Activated B cell treated with CpG ODN at 0.5 μM for 24 hours (primary cell): ENCODE measurements around the gene CD28. TPM values are rescaled to one million over a fixed set of nuclear protein-coding genes. Genes with fewer than 3 reads are reported as not detected.

Experiments used
- ATAC-seq: fragments of 200-7000 bp; cut with Tn5 transposase; one replicate; pipeline ENCODE4 v1.10.0; 2021; ENCODE audit warnings: low read depth, mild to moderate bottlenecking, moderate library complexity
- CTCF ChIA-PET: fragments of 350-600 bp; sonication (Branson Sonifier 250); formaldehyde crosslinking; loops from one replicate; lab custom pipeline; 2021; ENCODE audit warnings: antibody characterized with exemption; lab: Charles Lee
- POLR2A ChIA-PET: fragments of 350-600 bp; sonication (Branson Sonifier 250); formaldehyde crosslinking; loops from one replicate; lab custom pipeline; 2021; ENCODE audit warnings: antibody characterized with exemption; lab: Charles Lee
- DNase-seq: peaks from one replicate; pipeline ENCODE4 v3.0.0; 2022
- H3K27ac Mint-ChIP-seq: one replicate; pipeline ENCODE4 v1.8.0; 2020; ENCODE audit warnings: mixed read lengths
- H3K27me3 Mint-ChIP-seq: one replicate; pipeline ENCODE4 v1.8.0; 2021; ENCODE audit warnings: mixed read lengths
- H3K36me3 Mint-ChIP-seq: one replicate; pipeline ENCODE4 v1.8.0; 2021; ENCODE audit warnings: low read depth, mixed read lengths
- H3K4me1 Mint-ChIP-seq: one replicate; pipeline ENCODE4 v1.8.0; 2021; ENCODE audit warnings: mixed read lengths
- H3K4me3 Mint-ChIP-seq: one replicate; pipeline ENCODE4 v1.8.0; 2020; ENCODE audit warnings: mild to moderate bottlenecking, mixed read lengths
- H3K9me3 Mint-ChIP-seq: one replicate; pipeline ENCODE4 v1.8.0; 2020; ENCODE audit warnings: mixed read lengths
- intact Hi-C: fragments of 100-400 bp; cut with micrococcal nuclease; formaldehyde crosslinking; loops from one replicate; pipeline ENCODE4 v1.15.1; 2024
- total RNA-seq: library from RNA; stranded (reverse); gene quantifications from 2 replicates; pipeline ENCODE4 v1.2.3, GENCODE V29; 2022
- TF ChIP-seq, protein P1 (sequence below): fragments of 200-600 bp; IDR thresholded peaks from one replicate; pipeline ENCODE4 v1.8.0; 2022; ENCODE audit warnings: antibody characterized with exemption, mild to moderate bottlenecking

The CD28 gene
- total RNA-seq, 1 donor from 2014 or later, result not detected

DNA sequence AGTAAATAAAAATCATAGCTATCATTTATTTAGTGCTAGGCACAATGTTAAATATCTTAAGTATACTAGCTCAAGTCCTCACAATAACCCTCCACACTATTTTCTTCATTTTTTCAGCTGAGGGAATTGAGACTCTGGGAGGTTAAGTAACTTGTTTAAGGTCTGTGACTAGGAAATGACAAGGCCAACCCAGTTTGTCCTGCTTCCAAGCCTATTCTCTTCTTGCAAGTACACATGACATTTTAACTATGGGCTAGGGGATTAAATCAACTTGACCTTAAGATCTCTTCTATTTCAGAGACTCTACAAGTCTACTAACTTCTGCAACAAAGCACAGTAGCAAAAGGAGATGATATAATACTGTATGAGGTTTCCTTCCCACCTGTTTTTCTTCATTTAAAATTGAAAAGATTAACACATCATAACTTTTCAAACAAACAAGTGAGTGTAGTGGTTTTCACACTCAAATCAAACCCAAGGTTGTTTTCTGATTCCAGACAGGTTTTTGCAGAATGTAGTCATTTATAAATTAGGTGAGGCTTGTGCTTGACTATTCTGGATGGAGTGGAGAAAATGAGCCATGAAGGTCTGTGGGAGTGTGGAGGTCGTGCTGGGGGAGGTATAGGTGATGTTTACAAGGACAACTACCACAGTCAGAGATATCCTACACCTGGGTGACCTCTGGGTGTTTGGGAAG, 57.0 kb downstream of the CD28 start:
- no peaks in the 10 kb centered on the region for H3K36me3 Mint-ChIP-seq
- intact Hi-C loops, result no loop called here
- DNase-seq (no peak), ATAC-seq (no peak)
- H3K27me3 Mint-ChIP-seq, result peaks cover 15% of the 10 kb centered on the region
- CTCF ChIA-PET, result no interaction called here
- no peak overlapping the region for H3K27ac Mint-ChIP-seq
- POLR2A ChIA-PET, result no interaction called here
- H3K9me3 Mint-ChIP-seq, result no peaks in the 10 kb centered on the region
- no peaks in the 10 kb centered on the region for H3K4me1 Mint-ChIP-seq
- H3K4me3 Mint-ChIP-seq, result no peak overlapping the region
- TF ChIP-seq, protein P1, sequence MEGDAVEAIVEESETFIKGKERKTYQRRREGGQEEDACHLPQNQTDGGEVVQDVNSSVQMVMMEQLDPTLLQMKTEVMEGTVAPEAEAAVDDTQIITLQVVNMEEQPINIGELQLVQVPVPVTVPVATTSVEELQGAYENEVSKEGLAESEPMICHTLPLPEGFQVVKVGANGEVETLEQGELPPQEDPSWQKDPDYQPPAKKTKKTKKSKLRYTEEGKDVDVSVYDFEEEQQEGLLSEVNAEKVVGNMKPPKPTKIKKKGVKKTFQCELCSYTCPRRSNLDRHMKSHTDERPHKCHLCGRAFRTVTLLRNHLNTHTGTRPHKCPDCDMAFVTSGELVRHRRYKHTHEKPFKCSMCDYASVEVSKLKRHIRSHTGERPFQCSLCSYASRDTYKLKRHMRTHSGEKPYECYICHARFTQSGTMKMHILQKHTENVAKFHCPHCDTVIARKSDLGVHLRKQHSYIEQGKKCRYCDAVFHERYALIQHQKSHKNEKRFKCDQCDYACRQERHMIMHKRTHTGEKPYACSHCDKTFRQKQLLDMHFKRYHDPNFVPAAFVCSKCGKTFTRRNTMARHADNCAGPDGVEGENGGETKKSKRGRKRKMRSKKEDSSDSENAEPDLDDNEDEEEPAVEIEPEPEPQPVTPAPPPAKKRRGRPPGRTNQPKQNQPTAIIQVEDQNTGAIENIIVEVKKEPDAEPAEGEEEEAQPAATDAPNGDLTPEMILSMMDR, result no peak

DNA sequence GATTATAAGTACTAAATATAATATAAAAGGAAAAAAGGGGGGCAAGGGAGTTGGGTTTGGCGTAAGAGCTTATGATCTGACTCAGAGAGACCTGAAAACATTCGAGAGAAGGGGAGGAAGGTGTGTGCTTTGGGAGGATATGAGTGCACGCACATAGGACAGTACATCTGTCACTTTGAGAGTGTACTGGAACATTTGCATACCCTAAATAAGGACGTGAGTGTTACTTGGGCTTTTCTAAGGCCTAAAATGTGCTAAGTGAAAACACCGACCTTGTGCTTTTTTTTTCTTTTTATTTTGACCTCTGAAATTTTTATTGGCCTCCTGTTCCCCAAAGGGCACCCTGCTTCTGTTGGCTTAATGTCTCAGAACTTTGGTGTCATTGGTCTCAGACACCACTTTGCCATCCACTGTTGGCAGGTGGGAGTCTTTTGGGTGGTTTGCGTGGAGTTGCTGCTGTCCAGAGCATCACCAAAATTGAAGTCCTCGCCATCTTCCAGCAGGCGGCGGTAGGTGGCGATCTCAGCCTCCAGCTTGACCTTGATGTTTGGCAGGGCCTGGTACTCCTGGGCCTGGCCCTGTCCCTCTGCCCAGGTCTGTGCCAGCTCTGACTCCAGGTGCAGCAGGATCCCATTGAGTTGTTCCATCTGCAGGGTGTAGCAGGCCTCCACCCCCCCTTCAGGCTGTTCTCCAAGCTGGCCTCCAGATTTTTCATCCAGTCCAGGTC, 57.7 kb downstream of the CD28 start:
- Mint-ChIP-seq H3K27me3 (peaks cover 13% of the 10 kb centered on the region), H3K27ac (no peak overlapping the region), H3K36me3 (no peaks in the 10 kb centered on the region), H3K9me3 (no peaks in the 10 kb centered on the region), H3K4me1 (no peaks in the 10 kb centered on the region), H3K4me3 (no peak overlapping the region)
- ATAC-seq (no peak), DNase-seq (no peak)
- POLR2A ChIA-PET, result no interaction called here
- TF ChIP-seq, protein P1, result no peak
- intact Hi-C loops, result no loop called here
- CTCF ChIA-PET, result no interaction called here

DNA sequence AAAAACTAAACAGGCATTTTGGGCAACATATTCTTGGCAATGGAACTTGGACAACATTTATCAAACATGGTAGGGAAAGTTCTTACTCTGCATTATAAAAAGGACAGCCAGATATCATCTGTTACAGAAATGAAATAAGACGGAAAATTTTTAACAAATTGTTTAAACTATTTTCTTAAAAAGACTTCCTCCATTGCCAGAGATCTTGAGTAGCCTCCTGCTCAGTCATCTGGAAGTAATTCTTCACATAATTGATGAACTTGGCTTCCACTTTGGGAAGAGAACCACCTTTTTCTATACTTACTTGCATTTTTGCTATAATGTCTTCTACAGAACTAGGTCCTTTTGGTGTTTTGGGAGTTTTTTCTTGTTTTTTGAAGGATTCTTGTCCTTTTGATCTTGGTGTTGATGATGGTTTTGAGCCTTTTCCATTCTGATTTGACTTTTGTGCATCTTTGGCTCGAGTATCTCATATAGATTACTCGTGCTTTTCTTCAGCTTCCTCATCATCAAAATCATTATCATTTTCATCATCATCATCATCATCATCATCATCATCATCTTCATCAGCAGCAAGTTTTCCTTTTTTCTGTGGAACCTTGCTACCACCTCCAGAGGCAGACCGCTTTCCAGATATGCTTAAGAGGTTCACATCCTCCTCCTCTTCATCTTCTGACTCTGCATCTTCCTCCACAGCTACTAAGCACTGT, 66.2 kb downstream of the CD28 start:
- ATAC-seq (no peak), DNase-seq (no peak)
- H3K4me3 Mint-ChIP-seq, result no peak overlapping the region
- CTCF ChIA-PET, result no interaction called here
- H3K9me3 Mint-ChIP-seq, result no peaks in the 10 kb centered on the region
- TF ChIP-seq, protein P1, result no peak
- POLR2A ChIA-PET, result no interaction called here
- H3K36me3 Mint-ChIP-seq, result no peaks in the 10 kb centered on the region
- intact Hi-C loops, result no loop called here
- no peak overlapping the region for H3K27ac Mint-ChIP-seq
- peaks cover 21% of the 10 kb centered on the region for H3K27me3 Mint-ChIP-seq
- no peaks in the 10 kb centered on the region for H3K4me1 Mint-ChIP-seq

DNA sequence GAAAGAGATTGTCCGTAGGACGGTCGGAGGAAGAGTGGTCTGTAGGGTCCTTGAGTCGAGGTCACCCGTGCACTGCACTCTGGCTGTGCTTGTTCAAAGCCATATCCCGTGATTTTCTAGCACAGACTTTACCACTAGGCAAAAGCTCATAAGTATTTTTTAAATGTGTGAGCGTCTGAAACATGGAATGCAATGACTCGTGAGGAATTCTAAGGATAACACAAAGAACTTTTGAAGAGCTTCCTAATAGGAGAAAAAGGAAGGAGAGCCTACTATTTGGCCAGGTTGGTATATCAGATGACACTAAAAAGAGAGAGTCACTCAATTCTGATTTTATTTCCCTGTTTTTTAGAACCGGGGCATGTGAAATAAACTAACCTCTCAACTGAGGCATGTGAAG, 68.3 kb downstream of the CD28 start:
- intact Hi-C loops, result no loop called here
- H3K4me3 Mint-ChIP-seq, result no peak overlapping the region
- CTCF ChIA-PET, result no interaction called here
- no peaks in the 10 kb centered on the region for H3K36me3 Mint-ChIP-seq
- POLR2A ChIA-PET, result no interaction called here
- H3K27ac Mint-ChIP-seq, result no peak overlapping the region
- DNase-seq (no peak), ATAC-seq (no peak)
- H3K4me1 Mint-ChIP-seq, result no peaks in the 10 kb centered on the region
- peaks cover 2% of the 10 kb centered on the region for H3K9me3 Mint-ChIP-seq
- TF ChIP-seq, protein P1, result no peak
- peaks cover 13% of the 10 kb centered on the region for H3K27me3 Mint-ChIP-seq

DNA sequence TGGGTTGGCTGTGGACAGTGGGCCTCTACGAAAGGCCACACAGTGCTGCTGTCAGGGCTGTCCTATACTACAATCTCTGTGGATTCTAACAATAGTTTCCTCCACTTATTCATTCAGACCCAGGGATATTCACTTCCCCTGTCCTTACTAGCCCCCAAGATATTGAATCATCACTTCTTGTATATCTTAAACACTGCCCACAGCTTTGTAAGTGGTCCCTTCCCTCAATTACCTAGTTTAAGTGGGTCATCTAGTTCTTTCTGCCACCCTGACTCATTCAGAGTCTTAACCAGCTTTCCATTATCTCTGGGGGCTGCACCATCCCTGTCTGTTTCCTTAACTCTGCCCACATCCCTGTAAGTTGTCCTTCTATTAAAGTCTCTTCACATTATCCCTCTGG, 69.2 kb downstream of the CD28 start:
- Mint-ChIP-seq H3K9me3 (peaks cover 2% of the 10 kb centered on the region), H3K4me1 (no peaks in the 10 kb centered on the region), H3K36me3 (no peaks in the 10 kb centered on the region), H3K27ac (no peak overlapping the region), H3K4me3 (no peak overlapping the region), H3K27me3 (peaks cover 11% of the 10 kb centered on the region)
- POLR2A ChIA-PET, result no interaction called here
- TF ChIP-seq, protein P1, result no peak
- DNase-seq (no peak), ATAC-seq (no peak)
- CTCF ChIA-PET, result no interaction called here
- intact Hi-C loops, result no loop called here
